SK-N-SH (cell line): ENCODE results near the gene NPTX2. TPM values are rescaled to one million over a fixed set of nuclear protein-coding genes. Genes with fewer than 3 reads are reported as not detected.

Experiments
- CTCF ChIA-PET: fragments of 300-600, 350-600 bp; formaldehyde crosslinking; extraction: SDS; loops from one replicate; lab custom pipeline; 2021; lab: Yijun Ruan, JAX
- POLR2A ChIA-PET: fragments of 350-600 bp; sonication (Branson Sonifier 250); formaldehyde crosslinking; extraction: SDS; loops from one replicate; lab custom pipeline; 2020; ENCODE audit warnings: antibody characterized with exemption, inconsistent platforms; lab: Yijun Ruan, JAX
- DNase-seq: peaks from one replicate; pipeline ENCODE4 v3.0.0; 2012
- H2AFZ ChIP-seq: fragments of 200-600 bp; sonication (generic); 2 replicates; pipeline ENCODE4 v1.8.1; 2016; ENCODE audit warnings: antibody characterized with exemption, mild to moderate bottlenecking, low read depth
- H3F3A ChIP-seq: fragments of 200-600 bp; sonication (generic); replicated peaks from 2 replicates; pipeline ENCODE3; 2016; ENCODE audit warnings: antibody characterized with exemption, mild to moderate bottlenecking; ENCODE audit not compliant: insufficient read depth
- H3K27ac ChIP-seq, 2 experiments: fragments of 200-500 bp in 1 of 2; fragments of 200-600 bp in 1 of 2; sonication (Bioruptor generic) in 1 of 2; sonication (generic), shearing (Covaris generic) in 1 of 2; 2 replicates each; pipeline versions ENCODE4 v1.5.1 to v1.6.1; 2014 to 2016; ENCODE audit warnings: low read depth in 2 of 2, inconsistent platforms in 1 of 2, low read length in 1 of 2, mild to moderate bottlenecking in 1 of 2, mixed read lengths in 1 of 2
- H3K27me3 ChIP-seq: fragments of 200-600 bp; sonication (generic), shearing (Covaris generic); 2 replicates; pipeline ENCODE4 v1.6.1; 2016; ENCODE audit warnings: mixed run types; ENCODE audit not compliant: insufficient read depth
- H3K36me3 ChIP-seq, 2 experiments: fragments of 200-500 bp in 1 of 2; fragments of 200-600 bp in 1 of 2; sonication (Bioruptor generic) in 1 of 2; sonication (generic) in 1 of 2; replicated peaks in 1 of 2; 2 replicates each; pipeline versions ENCODE3 to v1.5.1; 2014 to 2016; ENCODE audit warnings: low read length in 1 of 2, mild to moderate bottlenecking in 1 of 2; ENCODE audit not compliant: insufficient read depth in 2 of 2, control insufficient read depth in 1 of 2
- H3K4me1 ChIP-seq, 2 experiments: fragments of 200-500 bp in 1 of 2; fragments of 200-600 bp in 1 of 2; sonication (Bioruptor generic) in 1 of 2; sonication (generic), shearing (Covaris generic) in 1 of 2; 2 replicates each; pipeline versions ENCODE4 v1.5.1 to v1.6.1; 2014 to 2016; ENCODE audit warnings: low read depth in 1 of 2, low read length in 1 of 2, mixed run types in 1 of 2; ENCODE audit not compliant: insufficient read depth in 2 of 2, control insufficient read depth in 1 of 2
- H3K4me2 ChIP-seq: fragments of 200-600 bp; sonication (generic), shearing (Covaris generic); 2 replicates; pipeline ENCODE4 v1.6.1; 2017; ENCODE audit warnings: mixed run types
- H3K4me3 ChIP-seq, 2 experiments: fragments of 200-500 bp in 1 of 2; fragments of 200-600 bp in 1 of 2; sonication (Bioruptor generic) in 1 of 2; sonication (generic), shearing (Covaris generic) in 1 of 2; 2 replicates each; pipeline versions ENCODE4 v1.5.1 to v1.8.1; 2014 to 2016; ENCODE audit warnings: low read depth in 2 of 2, inconsistent platforms in 1 of 2, low read length in 1 of 2, mild to moderate bottlenecking in 1 of 2, mixed read lengths in 1 of 2, moderate library complexity in 1 of 2
- H3K79me2 ChIP-seq: fragments of 200-600 bp; sonication (generic); 2 replicates; pipeline ENCODE4 v1.8.1; 2017; ENCODE audit warnings: mild to moderate bottlenecking; ENCODE audit not compliant: insufficient read depth
- H3K9ac ChIP-seq: fragments of 200-600 bp; sonication (generic); 2 replicates; pipeline ENCODE4 v1.6.1; 2017; ENCODE audit warnings: mixed run types
- H3K9me2 ChIP-seq: fragments of 200-600 bp; sonication (generic); 2 replicates; pipeline ENCODE4 v1.6.1; 2017; ENCODE audit warnings: mixed run types
- H3K9me3 ChIP-seq: fragments of 200-600 bp; sonication (generic); 2 replicates; pipeline ENCODE4 v1.6.1; 2017; ENCODE audit warnings: mixed run types, mild to moderate bottlenecking, moderate library complexity
- H4K20me1 ChIP-seq: fragments of 200-600 bp; sonication (generic); 2 replicates; pipeline ENCODE4 v1.6.1; 2017; ENCODE audit warnings: mild to moderate bottlenecking, mixed run types; ENCODE audit not compliant: insufficient read depth
- CHD2 ChIP-seq: fragments of 150-350 bp; IDR thresholded peaks from 2 replicates; pipeline ENCODE4 v1.6.1; 2018; ENCODE audit warnings: low read length; ENCODE audit not compliant: partially characterized antibody
- FOSL2 ChIP-seq: IDR thresholded peaks from 2 replicates; pipeline ENCODE4 v1.4.0; 2012; ENCODE audit warnings: low read depth, mild to moderate bottlenecking, moderate library complexity, borderline replicate concordance
- FOXJ3 ChIP-seq: sonication (generic); formaldehyde crosslinking; IDR thresholded peaks from 2 replicates; pipeline ENCODE4 v1.5.1; 2020; ENCODE audit warnings: mild to moderate bottlenecking, missing genetic modification reagents
- GABPA ChIP-seq: IDR thresholded peaks from 2 replicates; pipeline ENCODE4 v1.4.0; 2012; ENCODE audit warnings: low read depth, mild to moderate bottlenecking
- IRF3 ChIP-seq: fragments of 150-350 bp; IDR thresholded peaks from 2 replicates; pipeline ENCODE4 v1.6.1; 2016; ENCODE audit warnings: mild to moderate bottlenecking, low read depth, low read length
- MXI1 ChIP-seq: IDR thresholded peaks from 2 replicates; pipeline ENCODE4 v1.6.1; 2012; ENCODE audit warnings: mild to moderate bottlenecking, low read depth, low read length, improper control_type of control experiment
- NRF1 ChIP-seq: IDR thresholded peaks from 2 replicates; pipeline ENCODE4 v1.6.1; 2012; ENCODE audit warnings: low read depth, mild to moderate bottlenecking, low read length
- PBX3 ChIP-seq: IDR thresholded peaks from 2 replicates; pipeline ENCODE4; 2012
- POLR2AphosphoS5 ChIP-seq: IDR thresholded peaks from 2 replicates; pipeline ENCODE4 v1.6.1; 2012; ENCODE audit warnings: low read depth, low read length
- RAD21 ChIP-seq: IDR thresholded peaks from 2 replicates; pipeline ENCODE4 v1.6.1; 2012; ENCODE audit warnings: mild to moderate bottlenecking, low read length
- RCOR1 ChIP-seq: fragments of 150-350 bp; IDR thresholded peaks from 2 replicates; pipeline ENCODE4 v1.6.1; 2017; ENCODE audit warnings: antibody characterized with exemption, low read length
- REST ChIP-seq: IDR thresholded peaks from 2 replicates; pipeline ENCODE4 v1.6.1; 2012; ENCODE audit warnings: mild to moderate bottlenecking, low read depth, low read length, moderate library complexity
- RFX5 ChIP-seq: IDR thresholded peaks from 2 replicates; pipeline ENCODE4 v1.6.1; 2012; ENCODE audit warnings: mild to moderate bottlenecking, improper control_type of control experiment, low read length
- SIN3A ChIP-seq: IDR thresholded peaks from 2 replicates; pipeline ENCODE4 v1.6.1; 2012; ENCODE audit warnings: low read depth, mild to moderate bottlenecking, low read length, moderate library complexity, borderline replicate concordance
- SMC3 ChIP-seq: IDR thresholded peaks from 2 replicates; pipeline ENCODE4 v1.6.1; 2012; ENCODE audit warnings: low read depth, low read length, improper control_type of control experiment
- TCF12 ChIP-seq: IDR thresholded peaks from 2 replicates; pipeline ENCODE4 v1.4.0; 2012
- TEAD4 ChIP-seq: IDR thresholded peaks from 2 replicates; pipeline ENCODE4 v1.4.0; 2012; ENCODE audit warnings: mild to moderate bottlenecking, borderline replicate concordance; ENCODE audit not compliant: insufficient read depth
- USF1 ChIP-seq: IDR thresholded peaks from 2 replicates; pipeline ENCODE4 v1.4.0; 2012; ENCODE audit warnings: low read depth, borderline replicate concordance
- USF2 ChIP-seq: fragments of 150-350 bp; IDR thresholded peaks from 2 replicates; pipeline ENCODE4 v1.6.1; 2017; ENCODE audit warnings: antibody characterized with exemption, low read length, low read depth, borderline replicate concordance
- WGBS: methylation state at CpG from one replicate; pipeline ENCODE4 v1.1.6; 2017; ENCODE audit warnings: low lambda C conversion rate; 5-methylcytosine and 5-hydroxymethylcytosine counted together
- polyA plus RNA-seq, 3 experiments: library from polyadenylated mRNA; depleted of rRNA; stranded (reverse); fragments of >200 nt; gene quantifications; 2 replicates each; pipeline ENCODE4 v1.2.3, GENCODE V29; 2012
- TF ChIP-seq, protein P1 (sequence below): IDR thresholded peaks from 2 replicates; pipeline ENCODE4 v1.4.0; 2012; ENCODE audit warnings: low read depth

Gene NPTX2
- polyA plus RNA-seq, 1 of the 3 experiments (the other 2 are of a cell fraction) = 0.41 TPM

GRCh38 chr7:98674881-98675280 lies 57.8 kb downstream of the NPTX2 start:
- H3F3A ChIP-seq = no peaks in the 10 kb centered on the region
- WGBS = 11% methylated on average over 7 of the region's 9 CpGs
- no peaks in the 10 kb centered on the region for H3K36me3 ChIP-seq
- CTCF ChIA-PET = interaction anchor here (0.6 to 2.0 kb wide), 4 partner anchors 9 to 204 kb away, joined by 3 to 5 read pairs (median 3); partner anchors contain the start of gene TRRAP
- POLR2A ChIA-PET = no interaction called here
- H3K4me3 ChIP-seq = no peak overlapping the region
- H4K20me1 ChIP-seq = no peaks in the 10 kb centered on the region
- TF ChIP-seq SMC3 (no peak), IRF3 (no peak), POLR2AphosphoS5 (no peak), RFX5 (no peak), FOXJ3 (CRISPR knock-in tag) (no peak), TCF12 (no peak), USF2 (no peak), NRF1 (no peak), USF1 (no peak), TEAD4 (no peak), GABPA (no peak), SIN3A (no peak), RCOR1 (no peak), RAD21 (no peak), REST (no peak), MXI1 (no peak), CHD2 (no peak), PBX3 (no peak), FOSL2 (no peak)
- TF ChIP-seq, protein P1, sequence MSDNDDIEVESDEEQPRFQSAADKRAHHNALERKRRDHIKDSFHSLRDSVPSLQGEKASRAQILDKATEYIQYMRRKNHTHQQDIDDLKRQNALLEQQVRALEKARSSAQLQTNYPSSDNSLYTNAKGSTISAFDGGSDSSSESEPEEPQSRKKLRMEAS = no peak
- H3K9ac ChIP-seq = no peak overlapping the region
- H3K9me3 ChIP-seq = no peaks in the 10 kb centered on the region; the same call in 1 of the 2 replicates
- DNase-seq = no peak
- H2AFZ ChIP-seq = no peak overlapping the region
- H3K27ac ChIP-seq = no peak overlapping the region
- no peaks in the 10 kb centered on the region for H3K79me2 ChIP-seq
- no peaks in the 10 kb centered on the region for H3K4me1 ChIP-seq
- H3K9me2 ChIP-seq = no peaks in the 10 kb centered on the region
- no peaks in the 10 kb centered on the region for H3K27me3 ChIP-seq
- no peak overlapping the region for H3K4me2 ChIP-seq
